ENCODE data around the gene KRTAP1-3. TPM values are rescaled to one million over a fixed set of nuclear protein-coding genes. Genes with fewer than 3 reads are reported as not detected.
"Not testable (repeated sequence)": the region's sequence is repeated elsewhere in the genome, so short reads cannot be mapped to it uniquely, and the experiment has no call there.

The KRTAP1-3 gene
- polyA plus RNA-seq, 2 donors, result not detected

GRCh38 chr17:41001795-41002194 lies 32.9 kb downstream of the KRTAP1-3 start:
- 89 to 91% methylated on average over 4 of the region's 4 CpGs for WGBS, 2 donors
- H3K4me3 ChIP-seq (ENCODE audit: low read depth in 1 of 2, low read length in 2 of 2), result no peak overlapping the region
- H3K4me1 ChIP-seq (ENCODE audit: control insufficient read depth in 2 of 2, insufficient read depth in 2 of 2, low read length in 1 of 2), result peaks cover 0 to 2% of the 10 kb centered on the region in 2 donors
- no peak overlapping the region for H3K27ac ChIP-seq (ENCODE audit: low read depth in 2 of 2, low read length in 1 of 2)
- H3K36me3 ChIP-seq (ENCODE audit: control insufficient read depth in 2 of 2, insufficient read depth in 2 of 2, low read length in 1 of 2), result no peaks in the 10 kb centered on the region
- H3K9me3 ChIP-seq (ENCODE audit: control insufficient read depth in 2 of 2, insufficient read depth in 1 of 2, low read depth in 1 of 2, low read length in 1 of 2), result no peaks in the 10 kb centered on the region
- H3K27me3 ChIP-seq (ENCODE audit: control insufficient read depth in 1 of 2, insufficient read depth in 2 of 2, low read length in 2 of 2), result no peaks in the 10 kb centered on the region

GRCh38 chr17:40999563-40999962 lies 35.1 kb downstream of the KRTAP1-3 start, which contains the start of gene KRTAP3-2:
Gene KRTAP3-2 (minus strand): TSS chr17:40999906. CDS start chr17:40999853, 53 bp downstream.
- not testable (repeated sequence) for H3K9me3 ChIP-seq (ENCODE audit: control insufficient read depth in 2 of 2, insufficient read depth in 1 of 2, low read depth in 1 of 2, low read length in 1 of 2); H3K4me3 ChIP-seq (ENCODE audit: low read depth in 1 of 2, low read length in 2 of 2); H3K36me3 ChIP-seq (ENCODE audit: control insufficient read depth in 2 of 2, insufficient read depth in 2 of 2, low read length in 1 of 2); H3K27me3 ChIP-seq (ENCODE audit: control insufficient read depth in 1 of 2, insufficient read depth in 2 of 2, low read length in 2 of 2); H3K27ac ChIP-seq (ENCODE audit: low read depth in 2 of 2, low read length in 1 of 2); H3K4me1 ChIP-seq (ENCODE audit: control insufficient read depth in 2 of 2, insufficient read depth in 2 of 2, low read length in 1 of 2)
- WGBS, 2 donors, result 86 to 87% methylated on average over 5 to 6 of the region's 6 CpGs

GRCh38 chr17:40997361-40997760 lies 37.3 kb downstream of the KRTAP1-3 start:
- Histone ChIP-seq H3K9me3 (ENCODE audit: control insufficient read depth in 2 of 2, insufficient read depth in 1 of 2, low read depth in 1 of 2, low read length in 1 of 2) (no peaks in the 10 kb centered on the region), H3K36me3 (ENCODE audit: control insufficient read depth in 2 of 2, insufficient read depth in 2 of 2, low read length in 1 of 2) (no peaks in the 10 kb centered on the region), H3K4me3 (ENCODE audit: low read depth in 1 of 2, low read length in 2 of 2) (no peak overlapping the region), H3K27ac (ENCODE audit: low read depth in 2 of 2, low read length in 1 of 2) (no peak overlapping the region), H3K4me1 (ENCODE audit: control insufficient read depth in 2 of 2, insufficient read depth in 2 of 2, low read length in 1 of 2) (peaks cover 0 to 2% of the 10 kb centered on the region in 2 donors), H3K27me3 (ENCODE audit: control insufficient read depth in 1 of 2, insufficient read depth in 2 of 2, low read length in 2 of 2) (no peaks in the 10 kb centered on the region)
- 67% methylated on average over 2 of the region's 2 CpGs for WGBS, 2 donors

GRCh38 chr17:40996829-40997228 lies 37.8 kb downstream of the KRTAP1-3 start:
- Histone ChIP-seq H3K36me3 (ENCODE audit: control insufficient read depth in 2 of 2, insufficient read depth in 2 of 2, low read length in 1 of 2) (no peaks in the 10 kb centered on the region), H3K27me3 (ENCODE audit: control insufficient read depth in 1 of 2, insufficient read depth in 2 of 2, low read length in 2 of 2) (no peaks in the 10 kb centered on the region), H3K9me3 (ENCODE audit: control insufficient read depth in 2 of 2, insufficient read depth in 1 of 2, low read depth in 1 of 2, low read length in 1 of 2) (no peaks in the 10 kb centered on the region), H3K4me3 (ENCODE audit: low read depth in 1 of 2, low read length in 2 of 2) (no peak overlapping the region), H3K4me1 (ENCODE audit: control insufficient read depth in 2 of 2, insufficient read depth in 2 of 2, low read length in 1 of 2) (peaks cover 0 to 2% of the 10 kb centered on the region in 2 donors), H3K27ac (ENCODE audit: low read depth in 2 of 2, low read length in 1 of 2) (no peak overlapping the region)
- WGBS, 2 donors, result 73 to 82% methylated on average over 4 of the region's 4 CpGs

GRCh38 chr17:40995116-40995515 lies 39.6 kb downstream of the KRTAP1-3 start:
- H3K4me1 ChIP-seq (ENCODE audit: control insufficient read depth in 2 of 2, insufficient read depth in 2 of 2, low read length in 1 of 2), result peaks cover 0 to 2% of the 10 kb centered on the region in 2 donors
- H3K27me3 ChIP-seq (ENCODE audit: control insufficient read depth in 1 of 2, insufficient read depth in 2 of 2, low read length in 2 of 2), result no peaks in the 10 kb centered on the region
- no peak overlapping the region for H3K27ac ChIP-seq (ENCODE audit: low read depth in 2 of 2, low read length in 1 of 2)
- no peak overlapping the region for H3K4me3 ChIP-seq (ENCODE audit: low read depth in 1 of 2, low read length in 2 of 2)
- no peaks in the 10 kb centered on the region for H3K9me3 ChIP-seq (ENCODE audit: control insufficient read depth in 2 of 2, insufficient read depth in 1 of 2, low read depth in 1 of 2, low read length in 1 of 2)
- 48 to 54% methylated on average over 1 of the region's 1 CpG for WGBS, 2 donors
- no peaks in the 10 kb centered on the region for H3K36me3 ChIP-seq (ENCODE audit: control insufficient read depth in 2 of 2, insufficient read depth in 2 of 2, low read length in 1 of 2)

GRCh38 chr17:40993839-40994238 lies 40.8 kb downstream of the KRTAP1-3 start, which contains the start of gene KRTAP3-3:
Gene KRTAP3-3 (minus strand): TSS chr17:40994164. CDS start chr17:40994097, 67 bp downstream.
- no peaks in the 10 kb centered on the region for H3K27me3 ChIP-seq (ENCODE audit: control insufficient read depth in 1 of 2, insufficient read depth in 2 of 2, low read length in 2 of 2)
- H3K36me3 ChIP-seq (ENCODE audit: control insufficient read depth in 2 of 2, insufficient read depth in 2 of 2, low read length in 1 of 2), result no peaks in the 10 kb centered on the region
- H3K9me3 ChIP-seq (ENCODE audit: control insufficient read depth in 2 of 2, insufficient read depth in 1 of 2, low read depth in 1 of 2, low read length in 1 of 2), result no peaks in the 10 kb centered on the region
- no peaks in the 10 kb centered on the region for H3K4me1 ChIP-seq (ENCODE audit: control insufficient read depth in 2 of 2, insufficient read depth in 2 of 2, low read length in 1 of 2)
- WGBS, 2 donors, result 58 to 62% methylated on average over 4 of the region's 4 CpGs
- no peak within 1 kb of the TSS for H3K27ac ChIP-seq (ENCODE audit: low read depth in 2 of 2, low read length in 1 of 2)
- H3K4me3 ChIP-seq (ENCODE audit: low read depth in 1 of 2, low read length in 2 of 2), result no peak within 1 kb of the TSS

- H3K27ac ChIP-seq (ENCODE audit: low read depth in 2 of 2, low read length in 1 of 2), result no peak overlapping the region
- no peaks in the 10 kb centered on the region for H3K36me3 ChIP-seq (ENCODE audit: control insufficient read depth in 2 of 2, insufficient read depth in 2 of 2, low read length in 1 of 2)
- H3K4me3 ChIP-seq (ENCODE audit: low read depth in 1 of 2, low read length in 2 of 2), result no peak overlapping the region
- H3K4me1 ChIP-seq (ENCODE audit: control insufficient read depth in 2 of 2, insufficient read depth in 2 of 2, low read length in 1 of 2), result no peaks in the 10 kb centered on the region
- H3K9me3 ChIP-seq (ENCODE audit: control insufficient read depth in 2 of 2, insufficient read depth in 1 of 2, low read depth in 1 of 2, low read length in 1 of 2), result no peaks in the 10 kb centered on the region
- H3K27me3 ChIP-seq (ENCODE audit: control insufficient read depth in 1 of 2, insufficient read depth in 2 of 2, low read length in 2 of 2), result no peaks in the 10 kb centered on the region
- WGBS, 2 donors, result 91 to 92% methylated on average over 2 of the region's 2 CpGs
Observed at GRCh38 chr17:40993084-40993483, 41.6 kb downstream of the KRTAP1-3 start.

- Histone ChIP-seq H3K4me1 (ENCODE audit: control insufficient read depth in 2 of 2, insufficient read depth in 2 of 2, low read length in 1 of 2) (no peaks in the 10 kb centered on the region), H3K27ac (ENCODE audit: low read depth in 2 of 2, low read length in 1 of 2) (no peak overlapping the region), H3K36me3 (ENCODE audit: control insufficient read depth in 2 of 2, insufficient read depth in 2 of 2, low read length in 1 of 2) (no peaks in the 10 kb centered on the region), H3K27me3 (ENCODE audit: control insufficient read depth in 1 of 2, insufficient read depth in 2 of 2, low read length in 2 of 2) (no peaks in the 10 kb centered on the region), H3K4me3 (ENCODE audit: low read depth in 1 of 2, low read length in 2 of 2) (no peak overlapping the region), H3K9me3 (ENCODE audit: control insufficient read depth in 2 of 2, insufficient read depth in 1 of 2, low read depth in 1 of 2, low read length in 1 of 2) (no peaks in the 10 kb centered on the region)
- 77 to 90% methylated on average over 3 of the region's 3 CpGs for WGBS, 2 donors
Observed at GRCh38 chr17:40992666-40993065, 42.0 kb downstream of the KRTAP1-3 start.

GRCh38 chr17:40986920-40987319 lies 47.8 kb downstream of the KRTAP1-3 start:
- WGBS, 2 donors, result 37 to 46% methylated on average over 8 of the region's 8 CpGs
- Histone ChIP-seq H3K4me1 (ENCODE audit: control insufficient read depth in 2 of 2, insufficient read depth in 2 of 2, low read length in 1 of 2) (no peaks in the 10 kb centered on the region), H3K27ac (ENCODE audit: low read depth in 2 of 2, low read length in 1 of 2) (no peak overlapping the region)

GRCh38 chr17:40984226-40984625 lies 50.4 kb downstream of the KRTAP1-3 start, which contains the start of gene KRT40:
Gene KRT40 (minus strand): TSS chr17:40984326. CDS start chr17:40984273, 53 bp downstream.
- Histone ChIP-seq H3K9me3 (ENCODE audit: control insufficient read depth in 2 of 2, insufficient read depth in 1 of 2, low read depth in 1 of 2, low read length in 1 of 2) (no peaks in the 10 kb centered on the region), H3K36me3 (ENCODE audit: control insufficient read depth in 2 of 2, insufficient read depth in 2 of 2, low read length in 1 of 2) (no peaks in the 10 kb centered on the region), H3K27me3 (ENCODE audit: control insufficient read depth in 1 of 2, insufficient read depth in 2 of 2, low read length in 2 of 2) (no peaks in the 10 kb centered on the region), H3K4me1 (ENCODE audit: control insufficient read depth in 2 of 2, insufficient read depth in 2 of 2, low read length in 1 of 2) (peaks cover 0 to 3% of the 10 kb centered on the region in 2 donors), H3K4me3 (ENCODE audit: low read depth in 1 of 2, low read length in 2 of 2) (no peak within 1 kb of the TSS), H3K27ac (ENCODE audit: low read depth in 2 of 2, low read length in 1 of 2) (no peak within 1 kb of the TSS)
- WGBS, 2 donors, result 58 to 67% methylated on average over 3 of the region's 3 CpGs

More at GRCh38 chr17:40986920-40987319, 47.8 kb downstream of the KRTAP1-3 start:
- no peaks in the 10 kb centered on the region for H3K27me3 ChIP-seq (ENCODE audit: control insufficient read depth in 1 of 2, insufficient read depth in 2 of 2, low read length in 2 of 2)
- no peaks in the 10 kb centered on the region for H3K9me3 ChIP-seq (ENCODE audit: control insufficient read depth in 2 of 2, insufficient read depth in 1 of 2, low read depth in 1 of 2, low read length in 1 of 2)
- no peak overlapping the region for H3K4me3 ChIP-seq (ENCODE audit: low read depth in 1 of 2, low read length in 2 of 2)
- H3K36me3 ChIP-seq (ENCODE audit: control insufficient read depth in 2 of 2, insufficient read depth in 2 of 2, low read length in 1 of 2), result no peaks in the 10 kb centered on the region

Data from esophagus (tissue), 2 donors.